HFFc6 (cell line): ENCODE measurements around the gene CHTOP. TPM values are rescaled to one million over a fixed set of nuclear protein-coding genes. Genes with fewer than 3 reads are reported as not detected.
A peak's percentile ranks its signal among the peaks of the same experiment; 100 is the strongest.

ENCODE experiments used
- DNase-seq: peaks from one replicate; pipeline ENCODE4 v3.0.0-alpha.2; 2018
- H3K27ac Mint-ChIP-seq: 2 replicates; pipeline ENCODE4 v1.8.0; 2020; ENCODE audit warnings: mild to moderate bottlenecking, mixed read lengths
- H3K27me3 Mint-ChIP-seq: 2 replicates; pipeline ENCODE4 v1.8.0; 2021; ENCODE audit warnings: mild to moderate bottlenecking, moderate library complexity, mixed read lengths; ENCODE audit not compliant: insufficient read depth
- H3K36me3 Mint-ChIP-seq: 2 replicates; pipeline ENCODE4 v1.8.0; 2021; ENCODE audit warnings: low read depth, mixed read lengths
- H3K4me1 Mint-ChIP-seq: 2 replicates; pipeline ENCODE4 v1.8.0; 2020; ENCODE audit warnings: low read depth, mixed read lengths
- H3K4me3 Mint-ChIP-seq: 2 replicates; pipeline ENCODE4 v1.8.0; 2020; ENCODE audit warnings: mild to moderate bottlenecking, moderate library complexity, mixed read lengths
- H3K9me3 Mint-ChIP-seq: 2 replicates; pipeline ENCODE4 v1.8.0; 2020; ENCODE audit warnings: mild to moderate bottlenecking, mixed read lengths
- total RNA-seq, 6 experiments: library from RNA; stranded (reverse); fragmentation: NEBNext Ultra II Directional; extraction: Animal tissue kit (Norgen Biotek cat#: 25700); gene quantifications; 2 replicates in 1 of 6; 3 replicates in 5 of 6; pipeline ENCODE4 v1.2.3, GENCODE V29; 2021
- TF ChIP-seq, protein P1 (sequence below): fragments of 200-600 bp; sonication (generic); IDR thresholded peaks from 2 replicates; pipeline ENCODE4 v1.5.0; 2021; ENCODE audit warnings: antibody characterized with exemption, mild to moderate bottlenecking

CHTOP gene
- total RNA-seq, 6 experiments from 2014 or later: 48.1 to 57.9 (median 53.9) TPM

DNA sequence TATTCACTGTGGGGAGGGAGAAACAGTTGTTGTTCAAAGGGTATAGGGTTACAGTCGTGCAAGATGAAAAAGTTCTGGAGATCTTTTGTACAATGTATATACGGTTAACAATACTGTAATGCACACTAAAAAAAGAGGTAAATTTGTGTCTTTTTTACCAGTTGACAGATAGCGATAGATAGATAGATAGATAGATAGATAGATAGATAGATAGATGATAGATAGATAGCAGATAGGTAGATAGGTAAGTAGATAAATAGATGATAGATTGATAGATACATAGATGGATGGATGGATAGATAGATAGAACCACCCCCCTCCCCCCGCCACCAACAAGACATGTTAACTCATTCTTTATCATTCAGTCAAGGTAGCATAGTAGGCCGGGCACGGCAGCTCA lies 31.1 kb upstream of the CHTOP start:
- TF ChIP-seq, protein P1, sequence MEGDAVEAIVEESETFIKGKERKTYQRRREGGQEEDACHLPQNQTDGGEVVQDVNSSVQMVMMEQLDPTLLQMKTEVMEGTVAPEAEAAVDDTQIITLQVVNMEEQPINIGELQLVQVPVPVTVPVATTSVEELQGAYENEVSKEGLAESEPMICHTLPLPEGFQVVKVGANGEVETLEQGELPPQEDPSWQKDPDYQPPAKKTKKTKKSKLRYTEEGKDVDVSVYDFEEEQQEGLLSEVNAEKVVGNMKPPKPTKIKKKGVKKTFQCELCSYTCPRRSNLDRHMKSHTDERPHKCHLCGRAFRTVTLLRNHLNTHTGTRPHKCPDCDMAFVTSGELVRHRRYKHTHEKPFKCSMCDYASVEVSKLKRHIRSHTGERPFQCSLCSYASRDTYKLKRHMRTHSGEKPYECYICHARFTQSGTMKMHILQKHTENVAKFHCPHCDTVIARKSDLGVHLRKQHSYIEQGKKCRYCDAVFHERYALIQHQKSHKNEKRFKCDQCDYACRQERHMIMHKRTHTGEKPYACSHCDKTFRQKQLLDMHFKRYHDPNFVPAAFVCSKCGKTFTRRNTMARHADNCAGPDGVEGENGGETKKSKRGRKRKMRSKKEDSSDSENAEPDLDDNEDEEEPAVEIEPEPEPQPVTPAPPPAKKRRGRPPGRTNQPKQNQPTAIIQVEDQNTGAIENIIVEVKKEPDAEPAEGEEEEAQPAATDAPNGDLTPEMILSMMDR: no peak
- Mint-ChIP-seq H3K9me3 (no peaks in the 10 kb centered on the region), H3K36me3 (peaks cover 19% of the 10 kb centered on the region), H3K4me3 (no peak overlapping the region), H3K4me1 (peaks cover 30% of the 10 kb centered on the region), H3K27me3 (no peaks in the 10 kb centered on the region; the same call in 1 of the 2 replicates), H3K27ac (no peak overlapping the region)
- DNase-seq: no peak

DNA sequence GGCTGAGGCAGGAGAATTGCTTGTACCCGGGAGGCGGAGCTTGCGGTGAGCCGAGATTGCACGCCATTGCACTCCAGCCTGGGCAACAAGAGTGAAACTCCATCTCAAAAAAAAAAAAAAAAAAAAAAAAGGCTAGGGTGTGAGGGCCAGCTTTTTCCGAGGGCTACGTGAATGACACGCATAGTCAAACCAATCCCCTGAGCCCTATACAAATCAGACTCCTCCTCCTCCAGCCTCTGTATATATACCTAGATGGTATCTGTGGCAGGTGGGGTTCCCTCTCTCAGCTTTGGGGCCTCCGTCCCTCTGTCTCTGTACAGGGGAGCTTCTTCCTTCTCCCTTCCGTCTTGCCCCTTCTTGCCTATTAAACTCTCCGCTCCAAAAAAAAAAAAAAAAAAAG lies 27.7 kb upstream of the CHTOP start:
- DNase-seq: no peak
- H3K4me3 Mint-ChIP-seq: no peak overlapping the region
- peaks cover 39% of the 10 kb centered on the region for H3K4me1 Mint-ChIP-seq
- H3K27me3 Mint-ChIP-seq: peaks cover 3% of the 10 kb centered on the region
- no peak overlapping the region for H3K27ac Mint-ChIP-seq
- no peaks in the 10 kb centered on the region for H3K9me3 Mint-ChIP-seq
- TF ChIP-seq, protein P1: no peak
- peaks cover 27% of the 10 kb centered on the region for H3K36me3 Mint-ChIP-seq

DNA sequence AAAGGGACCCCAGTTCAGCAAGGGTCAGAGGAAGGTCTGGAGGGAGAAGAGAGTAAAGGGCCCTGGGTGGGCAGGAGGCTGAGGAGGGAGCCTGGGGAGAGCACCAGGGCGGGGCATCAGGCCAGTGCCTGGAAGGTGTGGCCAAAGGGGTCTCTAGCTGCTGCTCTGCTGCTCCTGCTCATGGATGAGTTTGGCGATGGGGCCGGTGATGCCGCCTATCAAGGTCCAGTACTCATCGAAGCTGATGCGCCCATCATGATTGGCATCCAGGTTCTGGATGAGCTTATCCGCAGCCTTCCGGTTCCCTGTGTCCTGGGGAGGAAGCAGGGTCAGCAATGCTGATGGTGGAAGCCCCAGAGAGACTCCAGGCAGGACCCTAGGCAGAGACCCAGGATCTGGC lies 26.5 kb upstream of the CHTOP start:
- H3K9me3 Mint-ChIP-seq: no peaks in the 10 kb centered on the region
- TF ChIP-seq, protein P1: no peak
- peaks cover 43% of the 10 kb centered on the region for H3K4me1 Mint-ChIP-seq
- peak overlapping the region; percentile 96 for H3K27ac Mint-ChIP-seq
- no peak for DNase-seq
- peaks cover 3% of the 10 kb centered on the region for H3K27me3 Mint-ChIP-seq
- peaks cover 32% of the 10 kb centered on the region for H3K36me3 Mint-ChIP-seq
- H3K4me3 Mint-ChIP-seq: peak overlapping the region; percentile 96; the same call in 1 of the 2 replicates

DNA sequence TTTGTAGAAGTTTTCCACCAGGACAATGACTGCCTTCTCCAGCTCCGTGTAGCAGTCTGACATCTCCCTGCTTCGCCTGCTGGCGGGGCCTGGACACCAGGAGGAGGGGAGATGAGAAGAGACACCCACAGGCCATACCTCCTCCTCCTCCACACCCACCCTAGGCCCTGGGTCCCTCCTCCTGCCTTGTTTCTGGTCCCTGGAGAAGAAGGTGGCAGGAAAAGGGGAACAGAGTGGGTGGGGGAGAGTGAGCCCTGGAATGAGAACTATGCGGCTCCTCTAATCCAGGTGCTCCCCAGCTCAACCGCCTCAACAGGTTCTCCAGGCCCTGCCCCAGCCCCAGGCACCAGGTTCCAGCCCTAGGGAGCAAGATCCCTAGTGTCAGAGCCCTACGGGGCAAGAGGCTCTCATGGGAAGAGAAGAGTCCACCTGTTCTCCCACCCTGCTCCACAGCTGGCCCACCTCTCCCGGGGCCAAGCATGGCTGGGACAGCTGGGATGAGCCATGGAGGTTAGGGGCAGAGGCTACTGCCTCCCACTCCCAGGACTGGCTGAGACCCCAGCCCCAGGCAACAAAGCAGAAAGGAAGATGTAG lies 25.7 kb upstream of the CHTOP start:
- Mint-ChIP-seq H3K27ac (peak overlapping the region; percentile 96), H3K36me3 (peaks cover 32% of the 10 kb centered on the region), H3K4me3 (peak overlapping the region; percentile 96), H3K9me3 (no peaks in the 10 kb centered on the region), H3K27me3 (peaks cover 3% of the 10 kb centered on the region), H3K4me1 (peaks cover 43% of the 10 kb centered on the region)
- TF ChIP-seq, protein P1: no peak
- no peak for DNase-seq

DNA sequence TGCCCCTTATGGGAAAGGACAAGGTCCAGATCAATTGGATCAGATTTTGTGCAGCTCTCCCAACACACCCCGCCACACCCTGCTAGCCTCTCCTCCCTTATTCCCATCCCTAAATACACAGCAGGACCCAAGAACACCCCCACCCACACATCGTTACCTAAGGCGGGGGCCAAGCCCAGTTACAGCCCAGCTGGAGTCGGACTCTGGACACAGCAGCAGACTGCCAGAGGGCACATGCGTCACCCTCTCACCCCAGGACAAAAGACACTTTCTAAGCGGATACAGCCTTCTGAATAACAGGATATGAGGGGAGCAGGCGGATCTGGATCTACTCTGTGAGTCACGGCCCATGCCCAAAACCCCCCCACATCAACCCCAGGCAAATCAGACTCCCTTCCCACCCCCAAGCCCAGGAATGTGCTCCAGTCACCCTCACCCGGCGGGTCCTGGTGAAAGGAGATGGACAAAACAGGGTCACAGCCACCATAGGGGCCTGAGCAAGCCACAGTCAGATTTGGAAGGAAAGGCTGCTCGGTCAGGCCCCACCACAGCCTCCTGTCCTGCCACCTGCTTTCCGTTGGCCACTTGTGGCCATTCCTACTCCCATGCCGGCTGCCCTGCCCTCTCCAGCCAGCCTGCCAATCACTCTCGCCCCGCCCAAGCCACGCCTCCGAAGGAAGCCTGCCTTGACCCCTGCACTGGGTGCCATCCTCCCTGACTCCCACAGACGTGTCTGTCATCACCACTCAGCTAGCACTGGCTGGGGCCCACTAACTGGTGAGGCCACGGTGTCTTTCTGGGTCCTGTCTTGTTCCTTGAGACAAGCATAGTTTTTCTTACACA lies 24.9 kb upstream of the CHTOP start:
- TF ChIP-seq, protein P1: no peak
- Mint-ChIP-seq H3K27me3 (peaks cover 3% of the 10 kb centered on the region), H3K36me3 (peaks cover 28% of the 10 kb centered on the region), H3K27ac (peak overlapping the region; percentile 96), H3K4me3 (peak overlapping the region; percentile 96), H3K4me1 (peaks cover 51% of the 10 kb centered on the region), H3K9me3 (no peaks in the 10 kb centered on the region)
- peak; percentile 97 for DNase-seq
